Left lung (tissue), 10 donors: ENCODE data around the gene GPX7. TPM values are rescaled to one million over a fixed set of nuclear protein-coding genes. Genes with fewer than 3 reads are reported as not detected.
"Not testable (repeated sequence)": the region's sequence is repeated elsewhere in the genome, so short reads cannot be mapped to it uniquely, and the experiment has no call there.

Experiments used
- ATAC-seq: fragments of 200-7000 bp; cut with Tn5 transposase; one replicate; pipeline ENCODE4 v1.9.1; 2020; ENCODE audit warnings: moderate library complexity
- DNase-seq, 4 donors: peaks; one replicate each; pipeline ENCODE4 v3.0.0-alpha.2; 2013 to 2020
- H3K27ac ChIP-seq, 2 donors: fragments of 200-600 bp; sonication (generic) in 1 of 2; one replicate each; pipeline versions ENCODE4 v1.5.0 to v1.8.0; 2020 to 2021
- H3K27me3 ChIP-seq, 2 donors: fragments of 200-600 bp; sonication (generic) in 1 of 2; one replicate each; pipeline versions ENCODE4 v1.5.0 to v1.8.0; 2020 to 2021
- H3K36me3 ChIP-seq, 2 donors: fragments of 200-600 bp; sonication (generic) in 1 of 2; one replicate each; pipeline versions ENCODE4 v1.5.0 to v1.8.0; 2020 to 2021
- H3K4me1 ChIP-seq, 2 donors: fragments of 200-600 bp; one replicate each; pipeline ENCODE4 v1.8.0; 2021
- H3K4me3 ChIP-seq, 2 donors: fragments of 200-600 bp; sonication (generic) in 1 of 2; one replicate each; pipeline versions ENCODE4 v1.5.0 to v1.8.0; 2020 to 2021; ENCODE audit warnings: mild to moderate bottlenecking in 1 of 2
- H3K9me3 ChIP-seq, 2 donors: fragments of 200-600 bp; sonication (generic) in 1 of 2; one replicate each; pipeline versions ENCODE4 v1.5.0 to v1.8.0; 2020 to 2021
- CTCF ChIP-seq, 2 donors: fragments of 200-600 bp; sonication (generic) in 1 of 2; IDR thresholded peaks; one replicate each; pipeline versions ENCODE4 v1.5.0 to v1.8.0; 2021; ENCODE audit warnings: antibody characterized with exemption in 2 of 2
- intact Hi-C, 2 donors: fragments of 100-400 bp; cut with DNase I; formaldehyde crosslinking; loops; one replicate each; pipeline versions ENCODE4 v1.11.2 to v1.14.2; 2022
- polyA plus RNA-seq, 6 donors: library from polyadenylated mRNA; unstranded; fragments of 120-200 nt; gene quantifications; one replicate each; pipeline ENCODE4 v1.2.1, GENCODE V29; 2013; ENCODE audit not compliant: insufficient read length in 6 of 6
- total RNA-seq, 2 donors: library from RNA; stranded (reverse); fragmentation: NEBNext Ultra II Directional; extraction: Animal tissue kit (Norgen Biotek cat#: 25700); gene quantifications; one replicate each; pipeline ENCODE4 v1.2.1, GENCODE V29; 2021
- donor health status: DM: no; HTN: yes; CAD: no.
- donor health status: DM: no; HTN: no; CAD: no.

GPX7 gene
- total and polyA plus RNA-seq, 8 donors: 12.6 to 89.4 (median 75.4) TPM

DNA sequence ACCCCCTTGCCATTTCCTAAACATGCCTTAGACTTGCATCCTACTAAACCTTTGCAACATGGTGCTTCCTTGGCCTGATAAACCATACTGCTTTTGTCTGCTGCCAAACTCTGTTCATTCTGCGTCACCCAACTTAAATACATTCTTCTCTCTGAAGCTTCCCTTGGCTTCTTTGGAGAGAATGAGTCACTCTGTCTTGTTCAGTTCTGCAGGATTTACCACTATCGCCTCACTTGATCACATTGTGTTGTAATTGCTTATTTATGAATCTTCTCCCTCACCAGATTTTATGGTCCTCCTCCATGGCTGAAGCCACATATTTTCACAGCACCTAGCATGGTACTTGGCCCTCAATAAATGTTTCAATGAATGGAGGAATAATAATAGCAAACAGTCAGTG lies 27.6 kb upstream of the GPX7 start:
- H3K27me3 ChIP-seq: no peaks in the 10 kb centered on the region
- intact Hi-C loops: no loop called here
- peak; percentile 59 for ATAC-seq
- H3K4me3 ChIP-seq: no peak overlapping the region
- no peaks in the 10 kb centered on the region for H3K9me3 ChIP-seq
- no peak for TF ChIP-seq CTCF (IDR thresholded peaks at IDR 0.05)
- no peak for DNase-seq
- H3K36me3 ChIP-seq: no peaks in the 10 kb centered on the region
- no peak overlapping the region for H3K27ac ChIP-seq
- peaks cover 0 to 6% of the 10 kb centered on the region in 2 donors for H3K4me1 ChIP-seq

DNA sequence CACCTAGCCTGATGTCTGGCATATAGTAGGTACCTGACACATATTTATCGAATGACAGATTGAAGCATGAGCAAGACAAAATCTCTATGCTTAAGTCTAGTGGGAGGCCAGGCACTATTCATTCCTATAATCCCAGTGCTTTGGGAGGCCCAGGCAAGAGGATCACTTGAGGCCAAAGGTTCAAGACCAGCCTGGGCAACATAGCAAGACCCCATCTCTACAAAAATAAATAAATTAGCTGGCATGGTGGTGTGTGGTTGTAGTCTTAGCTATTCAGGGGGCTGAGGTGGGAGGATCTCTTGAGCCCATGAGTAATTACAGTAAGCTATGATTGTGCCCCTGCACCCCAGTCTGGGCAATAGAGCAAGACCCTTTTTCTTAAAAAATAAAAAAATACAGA lies 26.1 kb upstream of the GPX7 start:
- Histone ChIP-seq H3K36me3 (no peaks in the 10 kb centered on the region), H3K4me3 (no peak overlapping the region), H3K9me3 (no peaks in the 10 kb centered on the region), H3K4me1 (no peaks in the 10 kb centered on the region), H3K27ac (no peak overlapping the region), H3K27me3 (no peaks in the 10 kb centered on the region)
- intact Hi-C loops: no loop called here
- DNase-seq (no peak), ATAC-seq (no peak)
- no peak for TF ChIP-seq CTCF (IDR thresholded peaks at IDR 0.05)

DNA sequence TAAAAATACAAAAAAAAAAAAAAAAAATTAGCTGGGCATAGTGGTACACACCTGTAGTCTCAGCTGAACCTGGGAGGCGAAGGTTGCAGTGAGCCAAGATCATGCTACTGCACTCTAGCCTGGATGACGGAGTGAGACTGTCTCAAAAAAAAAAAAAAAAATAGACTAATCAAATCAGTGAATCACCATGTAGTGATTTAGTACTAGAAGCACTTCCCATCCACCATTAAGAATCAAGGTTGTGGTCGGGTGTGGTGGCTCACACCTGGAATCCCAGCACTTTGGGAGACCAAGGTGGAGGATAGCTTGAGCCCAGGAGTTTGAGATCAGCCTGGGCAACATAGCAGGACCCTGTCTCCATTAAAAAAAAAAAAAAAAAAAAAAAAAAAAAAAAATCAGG lies 24.1 kb upstream of the GPX7 start:
- H3K4me1 ChIP-seq, H3K9me3 ChIP-seq, H3K4me3 ChIP-seq, H3K27ac ChIP-seq, H3K36me3 ChIP-seq, H3K27me3 ChIP-seq, ATAC-seq, DNase-seq, intact Hi-C loops: not testable (repeated sequence)

DNA sequence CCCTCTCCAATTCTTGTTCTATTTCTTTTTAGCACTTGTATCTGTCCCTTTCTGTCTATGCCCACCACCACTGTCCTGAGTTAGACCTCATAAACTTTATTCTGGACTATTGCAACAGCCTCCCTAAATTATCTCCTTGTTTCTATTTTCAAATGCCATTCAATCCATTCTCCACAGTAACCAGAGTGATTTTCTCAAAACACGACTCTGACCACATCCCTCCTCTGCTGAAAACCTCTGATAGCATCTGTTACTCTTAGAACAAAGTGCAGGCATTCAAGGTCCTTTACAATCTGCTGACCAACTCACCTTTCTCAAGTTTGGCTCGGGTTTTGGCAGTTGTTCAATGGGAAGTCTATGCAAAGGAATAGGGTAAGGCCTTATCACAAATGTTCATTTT lies 22.8 kb upstream of the GPX7 start:
- H3K36me3 ChIP-seq: no peaks in the 10 kb centered on the region
- no peak overlapping the region for H3K4me3 ChIP-seq
- ATAC-seq: no peak
- no peak for TF ChIP-seq CTCF (IDR thresholded peaks at IDR 0.05)
- H3K9me3 ChIP-seq: no peaks in the 10 kb centered on the region
- H3K27ac ChIP-seq: no peak overlapping the region
- DNase-seq: no peak
- H3K27me3 ChIP-seq: no peaks in the 10 kb centered on the region
- no peaks in the 10 kb centered on the region for H3K4me1 ChIP-seq
- intact Hi-C loops: no loop called here

GRCh38 chr1:52580283-52580682 lies 21.9 kb upstream of the GPX7 start:
- DNase-seq (no peak), ATAC-seq (no peak)
- TF ChIP-seq CTCF (IDR thresholded peaks at IDR 0.05): no peak
- intact Hi-C loops: no loop called here
- Histone ChIP-seq H3K4me3 (no peak overlapping the region), H3K27me3 (no peaks in the 10 kb centered on the region), H3K27ac (no peak overlapping the region), H3K9me3 (no peaks in the 10 kb centered on the region), H3K4me1 (no peaks in the 10 kb centered on the region), H3K36me3 (no peaks in the 10 kb centered on the region)

DNA sequence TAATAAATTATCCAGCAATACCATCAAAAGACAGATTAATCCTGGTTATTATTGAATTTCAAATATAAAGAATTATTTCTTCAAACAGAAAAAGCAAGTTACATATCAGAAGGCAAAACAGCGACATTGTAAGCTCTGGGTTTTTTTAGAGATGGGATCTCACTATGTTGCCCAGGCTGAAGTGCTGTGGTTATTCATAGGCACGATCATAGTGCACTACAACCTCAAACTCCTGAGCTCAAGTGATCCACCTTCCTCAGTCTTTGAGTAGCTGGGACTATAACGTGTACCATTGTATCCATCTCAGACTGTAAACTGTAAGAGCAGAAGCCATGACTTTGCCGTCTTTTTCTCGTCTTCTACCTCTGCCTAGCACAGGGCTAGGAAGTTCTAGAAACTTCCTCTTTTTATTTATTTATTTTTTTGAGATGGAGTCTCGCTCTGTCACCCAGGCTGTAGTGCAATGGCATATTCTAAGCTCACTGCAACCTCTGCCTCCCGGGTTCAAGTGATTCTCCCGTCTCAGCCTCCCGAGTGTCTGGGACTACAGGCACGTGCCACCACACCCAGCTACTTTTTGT lies 20.0 kb upstream of the GPX7 start:
- Histone ChIP-seq H3K27ac (no peak overlapping the region), H3K9me3 (no peaks in the 10 kb centered on the region), H3K27me3 (no peaks in the 10 kb centered on the region), H3K36me3 (no peaks in the 10 kb centered on the region), H3K4me1 (no peaks in the 10 kb centered on the region), H3K4me3 (no peak overlapping the region)
- ATAC-seq (no peak), DNase-seq (no peak)
- intact Hi-C loops: no loop called here
- TF ChIP-seq CTCF (IDR thresholded peaks at IDR 0.05): no peak
